ENCODE data around the gene KDM4C. TPM values are rescaled to one million over a fixed set of nuclear protein-coding genes. Genes with fewer than 3 reads are reported as not detected.

KDM4C gene
- total RNA-seq, 1 experiment from 2014 or later, result 4.8 TPM

DNA sequence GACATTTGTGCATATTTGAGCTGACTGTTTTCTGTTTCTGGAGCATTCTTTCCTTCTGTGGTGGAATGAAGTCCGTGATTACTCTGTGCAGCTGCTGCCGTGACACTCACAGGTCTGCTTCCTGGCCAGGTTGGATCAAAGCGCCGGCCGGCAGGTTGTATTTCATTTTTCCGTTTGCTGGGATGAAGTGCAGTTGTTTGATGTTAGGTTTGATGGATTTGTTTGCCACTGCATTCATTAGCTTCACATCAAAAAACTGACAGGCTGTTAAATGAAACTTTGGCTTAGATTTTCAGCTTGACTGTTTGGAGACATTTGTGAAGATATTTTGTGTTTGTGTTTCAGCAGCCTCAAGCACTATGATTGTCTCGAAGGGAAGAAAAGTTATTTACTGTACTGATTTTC is 140.1 kb downstream of the KDM4C start:
- BruUV-seq (replicated peaks), result no TSS peak
- POLR2A ChIA-PET (ENCODE audit: low non-redundant PET), result no interaction called here
- intact Hi-C loops (cut with micrococcal nuclease; ENCODE audit: unreplicated experiment), result no loop called here

DNA sequence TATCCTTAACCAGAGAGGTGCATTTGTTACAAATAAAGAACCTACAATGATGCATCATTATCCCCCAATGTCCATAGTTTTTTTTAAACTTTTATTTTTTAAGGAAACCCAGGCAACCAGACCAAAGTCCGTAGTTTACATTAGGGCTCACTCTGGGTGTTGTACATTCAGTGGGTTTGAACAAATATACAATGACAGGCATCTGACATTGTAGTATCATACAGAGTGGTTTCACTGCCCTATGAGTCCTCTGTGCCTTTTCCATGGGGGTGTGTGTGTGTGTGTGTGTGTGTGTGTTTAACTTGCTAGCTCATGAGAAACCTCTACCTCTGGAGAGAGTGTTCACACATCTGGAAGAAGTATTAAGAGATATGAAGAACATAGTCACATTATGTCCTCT is 141.5 kb downstream of the KDM4C start:
- no peak for DNase-seq (ENCODE audit: low spot score)
- Histone ChIP-seq H3K4me3 (ENCODE audit: low read depth, low read length, poor library complexity, severe bottlenecking) (no peak overlapping the region), H3K4me1 (ENCODE audit: insufficient read depth, low read length, poor library complexity, severe bottlenecking) (no peaks in the 10 kb centered on the region), H3K27ac (ENCODE audit: low read depth, low read length, poor library complexity, severe bottlenecking) (no peak overlapping the region), H3K9me3 (ENCODE audit: low read depth, low read length, poor library complexity, severe bottlenecking) (no peaks in the 10 kb centered on the region), H3K27me3 (replicated peaks; ENCODE audit: insufficient read depth, low read depth, low read length, poor library complexity) (no peaks in the 10 kb centered on the region), H3K36me3 (ENCODE audit: insufficient read depth, low read length, poor library complexity, severe bottlenecking) (no peaks in the 10 kb centered on the region)
- no TSS peak for BruUV-seq (replicated peaks)
- TF ChIP-seq EZH2 (IDR thresholded peaks at IDR 0.05; ENCODE audit: borderline replicate concordance, low read depth, low read length, poor library complexity, severe bottlenecking), result no peak
- TF ChIP-seq, protein P1, sequence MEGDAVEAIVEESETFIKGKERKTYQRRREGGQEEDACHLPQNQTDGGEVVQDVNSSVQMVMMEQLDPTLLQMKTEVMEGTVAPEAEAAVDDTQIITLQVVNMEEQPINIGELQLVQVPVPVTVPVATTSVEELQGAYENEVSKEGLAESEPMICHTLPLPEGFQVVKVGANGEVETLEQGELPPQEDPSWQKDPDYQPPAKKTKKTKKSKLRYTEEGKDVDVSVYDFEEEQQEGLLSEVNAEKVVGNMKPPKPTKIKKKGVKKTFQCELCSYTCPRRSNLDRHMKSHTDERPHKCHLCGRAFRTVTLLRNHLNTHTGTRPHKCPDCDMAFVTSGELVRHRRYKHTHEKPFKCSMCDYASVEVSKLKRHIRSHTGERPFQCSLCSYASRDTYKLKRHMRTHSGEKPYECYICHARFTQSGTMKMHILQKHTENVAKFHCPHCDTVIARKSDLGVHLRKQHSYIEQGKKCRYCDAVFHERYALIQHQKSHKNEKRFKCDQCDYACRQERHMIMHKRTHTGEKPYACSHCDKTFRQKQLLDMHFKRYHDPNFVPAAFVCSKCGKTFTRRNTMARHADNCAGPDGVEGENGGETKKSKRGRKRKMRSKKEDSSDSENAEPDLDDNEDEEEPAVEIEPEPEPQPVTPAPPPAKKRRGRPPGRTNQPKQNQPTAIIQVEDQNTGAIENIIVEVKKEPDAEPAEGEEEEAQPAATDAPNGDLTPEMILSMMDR (conservative IDR thresholded peaks at IDR 0.05; ENCODE audit: low read depth, low read length), result no peak
- ChIA-PET CTCF (no interaction called here), POLR2A (ENCODE audit: low non-redundant PET) (no interaction called here)
- intact Hi-C loops (cut with micrococcal nuclease; ENCODE audit: unreplicated experiment), result no loop called here

More for the DNA sequence above, 140.1 kb downstream of the KDM4C start:
- H3K4me3 ChIP-seq (ENCODE audit: low read depth, low read length, poor library complexity, severe bottlenecking), result no peak overlapping the region
- H3K36me3 ChIP-seq (ENCODE audit: insufficient read depth, low read length, poor library complexity, severe bottlenecking), result no peaks in the 10 kb centered on the region
- no peaks in the 10 kb centered on the region for H3K9me3 ChIP-seq (ENCODE audit: low read depth, low read length, poor library complexity, severe bottlenecking)
- DNase-seq (ENCODE audit: low spot score), result no peak
- H3K27ac ChIP-seq (ENCODE audit: low read depth, low read length, poor library complexity, severe bottlenecking), result no peak overlapping the region
- H3K4me1 ChIP-seq (ENCODE audit: insufficient read depth, low read length, poor library complexity, severe bottlenecking), result peaks cover 10% of the 10 kb centered on the region
- no peak for TF ChIP-seq EZH2 (IDR thresholded peaks at IDR 0.05; ENCODE audit: borderline replicate concordance, low read depth, low read length, poor library complexity, severe bottlenecking)
- TF ChIP-seq, protein P1 (conservative IDR thresholded peaks at IDR 0.05; ENCODE audit: low read depth, low read length), result no peak
- no peaks in the 10 kb centered on the region for H3K27me3 ChIP-seq (replicated peaks; ENCODE audit: insufficient read depth, low read depth, low read length, poor library complexity)
- CTCF ChIA-PET, result no interaction called here

- H3K27me3 ChIP-seq (replicated peaks; ENCODE audit: insufficient read depth, low read depth, low read length, poor library complexity), result no peaks in the 10 kb centered on the region
- no TSS peak for BruUV-seq (replicated peaks)
- H3K27ac ChIP-seq (ENCODE audit: low read depth, low read length, poor library complexity, severe bottlenecking), result no peak overlapping the region
- intact Hi-C loops (cut with micrococcal nuclease; ENCODE audit: unreplicated experiment), result no loop called here
- POLR2A ChIA-PET (ENCODE audit: low non-redundant PET), result no interaction called here
- H3K9me3 ChIP-seq (ENCODE audit: low read depth, low read length, poor library complexity, severe bottlenecking), result no peaks in the 10 kb centered on the region
- CTCF ChIA-PET, result no interaction called here
- no peaks in the 10 kb centered on the region for H3K36me3 ChIP-seq (ENCODE audit: insufficient read depth, low read length, poor library complexity, severe bottlenecking)
- no peak for DNase-seq (ENCODE audit: low spot score)
- TF ChIP-seq, protein P1 (conservative IDR thresholded peaks at IDR 0.05; ENCODE audit: low read depth, low read length), result no peak
- TF ChIP-seq EZH2 (IDR thresholded peaks at IDR 0.05; ENCODE audit: borderline replicate concordance, low read depth, low read length, poor library complexity, severe bottlenecking), result no peak
- H3K4me3 ChIP-seq (ENCODE audit: low read depth, low read length, poor library complexity, severe bottlenecking), result no peak overlapping the region
- H3K4me1 ChIP-seq (ENCODE audit: insufficient read depth, low read length, poor library complexity, severe bottlenecking), result no peaks in the 10 kb centered on the region
Observed at GRCh38 chr9:6900440-6900883, 142.7 kb downstream of the KDM4C start.
